Caco-2 (cell line): Measurements from ENCODE around the gene SLC46A1. TPM values are rescaled to one million over a fixed set of nuclear protein-coding genes. Genes with fewer than 3 reads are reported as not detected.

Experiments
- BruUV-seq: library from RNA; stranded (reverse); fragments of 400-500 nt; replicated peaks from 2 replicates; lab custom pipeline; 2021; lab: Mats Ljungman, UMichigan
- CTCF ChIA-PET: fragments of 300-600 bp; sonication (Branson Sonifier 250); formaldehyde crosslinking; loops from one replicate; lab custom pipeline; 2022; ENCODE audit warnings: antibody characterized with exemption; lab: Charles Lee
- POLR2A ChIA-PET: fragments of 300-600 bp; sonication (Branson Sonifier 250); formaldehyde crosslinking; loops from one replicate; lab custom pipeline; 2022; ENCODE audit warnings: antibody characterized with exemption; lab: Charles Lee
- DNase-seq, 2 experiments: peaks; one replicate each; pipeline versions ENCODE4 v3.0.0 to v3.0.0-alpha.2; 2020 to 2022
- H3K27me3 ChIP-seq: replicated peaks from 2 replicates; pipeline ENCODE4 v1.6.0; 2011; ENCODE audit warnings: low read length; ENCODE audit not compliant: control insufficient read depth, insufficient read depth
- H3K36me3 ChIP-seq: 2 replicates; pipeline ENCODE4 v1.5.1; 2011; ENCODE audit warnings: low read length; ENCODE audit not compliant: control insufficient read depth, insufficient read depth
- H3K4me1 ChIP-seq: fragments of 250-450 bp; sonication (Bioruptor Pico); 2 replicates; pipeline ENCODE4 v1.5.1; 2020; ENCODE audit warnings: mild to moderate bottlenecking
- H3K4me3 ChIP-seq: 2 replicates; pipeline ENCODE4 v1.5.1; 2011; ENCODE audit warnings: low read depth, mild to moderate bottlenecking, control low read depth, low read length
- H3K9me3 ChIP-seq: fragments of 250-450 bp; sonication (Bioruptor Pico); 2 replicates; pipeline ENCODE4 v1.5.1; 2020; ENCODE audit warnings: mild to moderate bottlenecking, moderate library complexity
- H3K27ac Mint-ChIP-seq: one replicate; pipeline ENCODE4 v1.8.0; 2022; ENCODE audit warnings: mixed read lengths; ENCODE audit not compliant: unreplicated experiment
- H3K27me3 Mint-ChIP-seq: one replicate; pipeline ENCODE4 v1.8.0; 2022; ENCODE audit warnings: mixed read lengths; ENCODE audit not compliant: insufficient read depth, unreplicated experiment
- H3K36me3 Mint-ChIP-seq: one replicate; pipeline ENCODE4 v1.8.0; 2022; ENCODE audit warnings: mild to moderate bottlenecking, mixed read lengths; ENCODE audit not compliant: insufficient read depth, unreplicated experiment
- H3K4me1 Mint-ChIP-seq: one replicate; pipeline ENCODE4 v1.8.0; 2022; ENCODE audit warnings: low read depth, mixed read lengths; ENCODE audit not compliant: unreplicated experiment
- H3K4me3 Mint-ChIP-seq: one replicate; pipeline ENCODE4 v1.8.0; 2022; ENCODE audit warnings: mild to moderate bottlenecking, moderate library complexity, mixed read lengths; ENCODE audit not compliant: unreplicated experiment
- H3K9me3 Mint-ChIP-seq: one replicate; pipeline ENCODE4 v1.8.0; 2022; ENCODE audit warnings: mixed read lengths; ENCODE audit not compliant: unreplicated experiment
- intact Hi-C: fragments of 100-400 bp; cut with micrococcal nuclease; formaldehyde crosslinking; loops from one replicate; pipeline ENCODE4 v1.10.0; 2022; ENCODE audit not compliant: unreplicated experiment
- microRNA-seq: library from miRNA; unstranded; fragments of <30 nt; microRNA quantifications from one replicate; pipeline ENCODE4 v1.2.0, GENCODE V29; 2022
- total RNA-seq: library from RNA; stranded (reverse); gene quantifications from 2 replicates; pipeline ENCODE4 v1.2.3, GENCODE V29; 2022
- TF ChIP-seq, protein P1 (sequence below), 2 experiments: fragments of 200-600 bp in 1 of 2; IDR thresholded peaks; 1 replicate in 1 of 2; 2 replicates in 1 of 2; pipeline versions ENCODE4 v1.5.1 to v1.8.0; 2011 to 2022; ENCODE audit warnings: antibody characterized with exemption in 1 of 2, control low read depth in 1 of 2, inconsistent platforms in 1 of 2, low read depth in 1 of 2, low read length in 1 of 2, mild to moderate bottlenecking in 1 of 2, moderate library complexity in 1 of 2; ENCODE audit not compliant: insufficient read depth in 1 of 2, severe bottlenecking in 1 of 2, unreplicated experiment in 1 of 2

The SLC46A1 gene
- total RNA-seq, 1 experiment from 2014 or later: 114 TPM

DNA sequence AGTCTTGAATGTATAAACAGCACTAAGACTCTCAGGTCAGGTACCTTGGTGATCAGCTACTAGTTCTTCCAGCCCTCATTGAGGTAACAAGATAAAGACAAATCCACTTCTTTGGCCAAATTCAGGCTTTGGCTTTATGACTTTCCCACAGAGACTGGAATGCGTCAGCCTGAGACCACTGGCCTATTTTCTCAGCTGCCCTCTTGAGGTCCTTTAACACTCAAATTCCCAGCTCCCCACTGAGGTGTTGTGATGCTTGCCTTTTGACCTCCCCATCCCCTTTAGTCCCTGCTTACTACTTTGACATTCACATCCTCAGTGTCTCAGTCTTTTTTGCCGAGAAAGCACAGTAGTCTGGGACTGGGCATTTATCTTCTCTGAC is 59.8 kb downstream of the SLC46A1 start:
- DNase-seq: no peak
- Histone ChIP-seq H3K9me3 (no peaks in the 10 kb centered on the region), H3K36me3 (peaks cover 29% of the 10 kb centered on the region), H3K4me3 (no peak overlapping the region), H3K4me1 (peaks cover 22% of the 10 kb centered on the region), H3K27me3 (no peaks in the 10 kb centered on the region)
- CTCF ChIA-PET: interaction anchor here (0.9 to 2.4 kb wide), 6 partner anchors 10 to 113 kb away, joined by 3 to 13 read pairs (median 5); partner anchors contain the start of genes IFT20, POLDIP2, TNFAIP1 and VTN
- Mint-ChIP-seq H3K27me3 (no peaks in the 10 kb centered on the region), H3K36me3 (peaks cover 91% of the 10 kb centered on the region), H3K4me1 (peaks cover 8% of the 10 kb centered on the region), H3K9me3 (no peaks in the 10 kb centered on the region), H3K4me3 (no peak overlapping the region), H3K27ac (peak overlapping the region; percentile 1)
- no TSS peak for BruUV-seq
- TF ChIP-seq, protein P1, sequence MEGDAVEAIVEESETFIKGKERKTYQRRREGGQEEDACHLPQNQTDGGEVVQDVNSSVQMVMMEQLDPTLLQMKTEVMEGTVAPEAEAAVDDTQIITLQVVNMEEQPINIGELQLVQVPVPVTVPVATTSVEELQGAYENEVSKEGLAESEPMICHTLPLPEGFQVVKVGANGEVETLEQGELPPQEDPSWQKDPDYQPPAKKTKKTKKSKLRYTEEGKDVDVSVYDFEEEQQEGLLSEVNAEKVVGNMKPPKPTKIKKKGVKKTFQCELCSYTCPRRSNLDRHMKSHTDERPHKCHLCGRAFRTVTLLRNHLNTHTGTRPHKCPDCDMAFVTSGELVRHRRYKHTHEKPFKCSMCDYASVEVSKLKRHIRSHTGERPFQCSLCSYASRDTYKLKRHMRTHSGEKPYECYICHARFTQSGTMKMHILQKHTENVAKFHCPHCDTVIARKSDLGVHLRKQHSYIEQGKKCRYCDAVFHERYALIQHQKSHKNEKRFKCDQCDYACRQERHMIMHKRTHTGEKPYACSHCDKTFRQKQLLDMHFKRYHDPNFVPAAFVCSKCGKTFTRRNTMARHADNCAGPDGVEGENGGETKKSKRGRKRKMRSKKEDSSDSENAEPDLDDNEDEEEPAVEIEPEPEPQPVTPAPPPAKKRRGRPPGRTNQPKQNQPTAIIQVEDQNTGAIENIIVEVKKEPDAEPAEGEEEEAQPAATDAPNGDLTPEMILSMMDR (IDR thresholded peaks at IDR 0.05; ENCODE audit: insufficient read depth in 1 of 2, low read depth in 1 of 2, low read length in 1 of 2, severe bottlenecking in 1 of 2, unreplicated experiment in 1 of 2): no peak
- POLR2A ChIA-PET: interaction anchor here (1.1 to 3.3 kb wide), 5 partner anchors 10 to 282 kb away, joined by 3 to 42 read pairs (median 10); partner anchors contain the start of genes IFT20, POLDIP2, TNFAIP1 and VTN
- intact Hi-C loops: no loop called here

DNA sequence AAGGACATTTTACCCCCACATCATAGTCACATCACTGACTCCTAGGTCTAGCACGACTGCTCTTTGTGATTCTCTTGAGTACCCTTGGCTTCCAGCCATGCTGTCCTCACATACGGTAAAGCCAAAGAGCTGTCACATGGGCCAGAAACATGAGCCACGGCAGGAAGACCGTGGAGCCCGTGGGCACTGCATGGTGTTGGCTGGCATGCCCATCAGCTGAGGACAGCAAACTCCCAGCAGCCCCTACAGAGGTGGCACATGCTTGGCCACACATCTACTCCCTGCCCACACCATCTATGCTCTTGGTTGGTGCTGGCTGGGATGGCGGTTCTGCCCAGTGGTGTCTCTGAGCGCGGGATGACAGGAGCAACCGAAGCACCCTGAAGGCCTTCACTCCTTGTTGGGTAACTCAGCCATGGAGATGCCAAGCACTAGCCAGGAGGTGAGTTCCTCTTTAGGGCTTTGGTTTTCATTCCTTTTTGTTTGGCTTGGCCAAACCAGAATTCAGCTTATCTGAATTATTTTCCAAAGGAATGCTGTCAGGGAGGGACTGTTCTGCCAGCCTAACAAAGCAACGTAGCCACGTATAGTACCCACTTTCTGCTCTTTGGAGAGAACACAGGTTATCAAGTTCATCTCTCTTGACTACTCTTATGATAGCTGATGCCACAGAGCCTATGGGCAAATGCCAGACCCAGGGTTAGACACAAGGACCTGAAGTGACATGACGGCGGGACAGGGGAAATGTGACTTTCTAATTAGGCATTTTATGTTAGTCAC is 60.4 kb downstream of the SLC46A1 start:
- TSS peak; percentile 2 for BruUV-seq
- H3K9me3 Mint-ChIP-seq: no peaks in the 10 kb centered on the region
- no peak overlapping the region for H3K4me3 Mint-ChIP-seq
- Histone ChIP-seq H3K36me3 (peaks cover 27% of the 10 kb centered on the region), H3K4me1 (peaks cover 22% of the 10 kb centered on the region), H3K27me3 (no peaks in the 10 kb centered on the region), H3K4me3 (no peak overlapping the region), H3K9me3 (no peaks in the 10 kb centered on the region)
- DNase-seq: no peak
- POLR2A ChIA-PET: interaction anchor here (1.1 to 3.3 kb wide), 5 partner anchors 10 to 282 kb away, joined by 3 to 42 read pairs (median 10); partner anchors contain the start of genes IFT20, POLDIP2, TNFAIP1 and VTN
- no peaks in the 10 kb centered on the region for H3K27me3 Mint-ChIP-seq
- intact Hi-C loops: no loop called here
- peak overlapping the region; percentile 1 for H3K27ac Mint-ChIP-seq
- TF ChIP-seq, protein P1 (IDR thresholded peaks at IDR 0.05; ENCODE audit: insufficient read depth in 1 of 2, low read depth in 1 of 2, low read length in 1 of 2, severe bottlenecking in 1 of 2, unreplicated experiment in 1 of 2): no peak
- CTCF ChIA-PET: interaction anchor here (0.9 to 2.0 kb wide), 5 partner anchors 10 to 112 kb away, joined by 3 to 13 read pairs (median 3); partner anchors contain the start of genes IFT20, POLDIP2, TNFAIP1 and VTN
- H3K36me3 Mint-ChIP-seq: peaks cover 91% of the 10 kb centered on the region
- H3K4me1 Mint-ChIP-seq: peaks cover 8% of the 10 kb centered on the region

Small RNA genes lying within 50 kb of the gene (microRNA-seq; reads per million reads assigned to microRNA genes)
- 5.6 reads per million, percentile 36 among the genes with 10 or more reads in this experiment for gene MIR4723

Other genes with a start within 250 kb of the SLC46A1 start
- gene TMEM97, start 87.0 kb downstream of the SLC46A1 start, total RNA-seq: 313 and 342 TPM in 2 replicates
- gene IFT20, start 70.7 kb downstream of the SLC46A1 start, total RNA-seq: 86.3 and 89.9 TPM in 2 replicates
- 105 and 119 TPM in 2 replicates for gene TNFAIP1, start 70.5 kb downstream of the SLC46A1 start, total RNA-seq
- gene POLDIP2, start 48.7 kb downstream of the SLC46A1 start, total RNA-seq: 257 and 265 TPM in 2 replicates
- gene SEBOX, start 41.0 kb downstream of the SLC46A1 start, total RNA-seq: not detected in 2 replicates
- 273 and 298 TPM in 2 replicates for gene VTN, start 35.9 kb downstream of the SLC46A1 start, total RNA-seq
- 32.8 and 34.4 TPM in 2 replicates for gene SARM1, start 34.5 kb downstream of the SLC46A1 start, total RNA-seq
- gene SLC13A2, start 67.4 kb upstream of the SLC46A1 start, total RNA-seq: 0.42 and 0.57 TPM in 2 replicates
- gene FOXN1, start 100.1 kb upstream of the SLC46A1 start, total RNA-seq: 0.26 and 0.48 TPM in 2 replicates
- 40.5 and 41.3 TPM in 2 replicates for gene UNC119, start 146.4 kb upstream of the SLC46A1 start, total RNA-seq
- gene PIGS, start 165.3 kb upstream of the SLC46A1 start, total RNA-seq: 78.2 and 99.6 TPM in 2 replicates
- 16.3 and 17.7 TPM in 2 replicates for gene ALDOC, start 170.7 kb upstream of the SLC46A1 start, total RNA-seq
- 113 TPM in 2 replicates for gene SPAG5, start 192.8 kb upstream of the SLC46A1 start, total RNA-seq
- 15.7 and 18.9 TPM in 2 replicates for gene RSKR, start 208.0 kb upstream of the SLC46A1 start, total RNA-seq
- gene BLTP2, start 238.9 kb upstream of the SLC46A1 start, total RNA-seq: 154 and 176 TPM in 2 replicates